SK-N-SH (cell line): ENCODE data around the gene SOWAHA. TPM values are rescaled to one million over a fixed set of nuclear protein-coding genes. Genes with fewer than 3 reads are reported as not detected.

Experiments
- CTCF ChIA-PET: fragments of 300-600, 350-600 bp; formaldehyde crosslinking; extraction: SDS; loops from one replicate; lab custom pipeline; 2021; lab: Yijun Ruan, JAX
- POLR2A ChIA-PET: fragments of 350-600 bp; sonication (Branson Sonifier 250); formaldehyde crosslinking; extraction: SDS; loops from one replicate; lab custom pipeline; 2020; ENCODE audit warnings: antibody characterized with exemption, inconsistent platforms; lab: Yijun Ruan, JAX
- DNase-seq: peaks from one replicate; pipeline ENCODE4 v3.0.0; 2012
- H2AFZ ChIP-seq: fragments of 200-600 bp; sonication (generic); 2 replicates; pipeline ENCODE4 v1.8.1; 2016; ENCODE audit warnings: antibody characterized with exemption, mild to moderate bottlenecking, low read depth
- H3F3A ChIP-seq: fragments of 200-600 bp; sonication (generic); replicated peaks from 2 replicates; pipeline ENCODE3; 2016; ENCODE audit warnings: antibody characterized with exemption, mild to moderate bottlenecking; ENCODE audit not compliant: insufficient read depth
- H3K27ac ChIP-seq, 2 experiments: fragments of 200-500 bp in 1 of 2; fragments of 200-600 bp in 1 of 2; sonication (Bioruptor generic) in 1 of 2; sonication (generic), shearing (Covaris generic) in 1 of 2; 2 replicates each; pipeline versions ENCODE4 v1.5.1 to v1.6.1; 2014 to 2016; ENCODE audit warnings: low read depth in 2 of 2, inconsistent platforms in 1 of 2, low read length in 1 of 2, mild to moderate bottlenecking in 1 of 2, mixed read lengths in 1 of 2
- H3K27me3 ChIP-seq: fragments of 200-600 bp; sonication (generic), shearing (Covaris generic); 2 replicates; pipeline ENCODE4 v1.6.1; 2016; ENCODE audit warnings: mixed run types; ENCODE audit not compliant: insufficient read depth
- H3K36me3 ChIP-seq, 2 experiments: fragments of 200-500 bp in 1 of 2; fragments of 200-600 bp in 1 of 2; sonication (Bioruptor generic) in 1 of 2; sonication (generic) in 1 of 2; replicated peaks in 1 of 2; 2 replicates each; pipeline versions ENCODE3 to v1.5.1; 2014 to 2016; ENCODE audit warnings: low read length in 1 of 2, mild to moderate bottlenecking in 1 of 2; ENCODE audit not compliant: insufficient read depth in 2 of 2, control insufficient read depth in 1 of 2
- H3K4me1 ChIP-seq, 2 experiments: fragments of 200-500 bp in 1 of 2; fragments of 200-600 bp in 1 of 2; sonication (Bioruptor generic) in 1 of 2; sonication (generic), shearing (Covaris generic) in 1 of 2; 2 replicates each; pipeline versions ENCODE4 v1.5.1 to v1.6.1; 2014 to 2016; ENCODE audit warnings: low read depth in 1 of 2, low read length in 1 of 2, mixed run types in 1 of 2; ENCODE audit not compliant: insufficient read depth in 2 of 2, control insufficient read depth in 1 of 2
- H3K4me2 ChIP-seq: fragments of 200-600 bp; sonication (generic), shearing (Covaris generic); 2 replicates; pipeline ENCODE4 v1.6.1; 2017; ENCODE audit warnings: mixed run types
- H3K4me3 ChIP-seq, 2 experiments: fragments of 200-500 bp in 1 of 2; fragments of 200-600 bp in 1 of 2; sonication (Bioruptor generic) in 1 of 2; sonication (generic), shearing (Covaris generic) in 1 of 2; 2 replicates each; pipeline versions ENCODE4 v1.5.1 to v1.8.1; 2014 to 2016; ENCODE audit warnings: low read depth in 2 of 2, inconsistent platforms in 1 of 2, low read length in 1 of 2, mild to moderate bottlenecking in 1 of 2, mixed read lengths in 1 of 2, moderate library complexity in 1 of 2
- H3K79me2 ChIP-seq: fragments of 200-600 bp; sonication (generic); 2 replicates; pipeline ENCODE4 v1.8.1; 2017; ENCODE audit warnings: mild to moderate bottlenecking; ENCODE audit not compliant: insufficient read depth
- H3K9ac ChIP-seq: fragments of 200-600 bp; sonication (generic); 2 replicates; pipeline ENCODE4 v1.6.1; 2017; ENCODE audit warnings: mixed run types
- H3K9me2 ChIP-seq: fragments of 200-600 bp; sonication (generic); 2 replicates; pipeline ENCODE4 v1.6.1; 2017; ENCODE audit warnings: mixed run types
- H3K9me3 ChIP-seq: fragments of 200-600 bp; sonication (generic); 2 replicates; pipeline ENCODE4 v1.6.1; 2017; ENCODE audit warnings: mixed run types, mild to moderate bottlenecking, moderate library complexity
- H4K20me1 ChIP-seq: fragments of 200-600 bp; sonication (generic); 2 replicates; pipeline ENCODE4 v1.6.1; 2017; ENCODE audit warnings: mild to moderate bottlenecking, mixed run types; ENCODE audit not compliant: insufficient read depth
- CHD2 ChIP-seq: fragments of 150-350 bp; IDR thresholded peaks from 2 replicates; pipeline ENCODE4 v1.6.1; 2018; ENCODE audit warnings: low read length; ENCODE audit not compliant: partially characterized antibody
- ELF1 ChIP-seq: IDR thresholded peaks from 2 replicates; pipeline ENCODE4 v1.4.0; 2012
- EP300 ChIP-seq, 2 experiments: IDR thresholded peaks; 2 replicates each; pipeline versions ENCODE4 v1.4.0 to v1.6.1; 2012; ENCODE audit warnings: borderline replicate concordance in 1 of 2, low read depth in 1 of 2, low read length in 1 of 2
- EZH2phosphoT487 ChIP-seq: fragments of 200-600 bp; sonication (generic); IDR thresholded peaks from 2 replicates; pipeline ENCODE4 v1.6.1; 2017; ENCODE audit warnings: low read depth, mixed run types, mild to moderate bottlenecking, antibody characterized with exemption, moderate library complexity, borderline replicate concordance
- FOSL2 ChIP-seq: IDR thresholded peaks from 2 replicates; pipeline ENCODE4 v1.4.0; 2012; ENCODE audit warnings: low read depth, mild to moderate bottlenecking, moderate library complexity, borderline replicate concordance
- FOXJ3 ChIP-seq: sonication (generic); formaldehyde crosslinking; IDR thresholded peaks from 2 replicates; pipeline ENCODE4 v1.5.1; 2020; ENCODE audit warnings: mild to moderate bottlenecking, missing genetic modification reagents
- GABPA ChIP-seq: IDR thresholded peaks from 2 replicates; pipeline ENCODE4 v1.4.0; 2012; ENCODE audit warnings: low read depth, mild to moderate bottlenecking
- GATA2 ChIP-seq: sonication (generic); formaldehyde crosslinking; IDR thresholded peaks from 2 replicates; pipeline ENCODE4 v1.5.0; 2020; ENCODE audit warnings: mild to moderate bottlenecking, missing genetic modification reagents
- NRF1 ChIP-seq: IDR thresholded peaks from 2 replicates; pipeline ENCODE4 v1.6.1; 2012; ENCODE audit warnings: low read depth, mild to moderate bottlenecking, low read length
- POLR2AphosphoS5 ChIP-seq: IDR thresholded peaks from 2 replicates; pipeline ENCODE4 v1.6.1; 2012; ENCODE audit warnings: low read depth, low read length
- RAD21 ChIP-seq: IDR thresholded peaks from 2 replicates; pipeline ENCODE4 v1.6.1; 2012; ENCODE audit warnings: mild to moderate bottlenecking, low read length
- RCOR1 ChIP-seq: fragments of 150-350 bp; IDR thresholded peaks from 2 replicates; pipeline ENCODE4 v1.6.1; 2017; ENCODE audit warnings: antibody characterized with exemption, low read length
- SIN3A ChIP-seq: IDR thresholded peaks from 2 replicates; pipeline ENCODE4 v1.6.1; 2012; ENCODE audit warnings: low read depth, mild to moderate bottlenecking, low read length, moderate library complexity, borderline replicate concordance
- SMC3 ChIP-seq: IDR thresholded peaks from 2 replicates; pipeline ENCODE4 v1.6.1; 2012; ENCODE audit warnings: low read depth, low read length, improper control_type of control experiment
- TAF1 ChIP-seq: IDR thresholded peaks from 2 replicates; pipeline ENCODE4 v1.6.1; 2012; ENCODE audit warnings: low read depth, mild to moderate bottlenecking, low read length, moderate library complexity, borderline replicate concordance
- TEAD4 ChIP-seq: IDR thresholded peaks from 2 replicates; pipeline ENCODE4 v1.4.0; 2012; ENCODE audit warnings: mild to moderate bottlenecking, borderline replicate concordance; ENCODE audit not compliant: insufficient read depth
- WGBS: methylation state at CpG from one replicate; pipeline ENCODE4 v1.1.6; 2017; ENCODE audit warnings: low lambda C conversion rate; 5-methylcytosine and 5-hydroxymethylcytosine counted together
- polyA plus RNA-seq, 3 experiments: library from polyadenylated mRNA; depleted of rRNA; stranded (reverse); fragments of >200 nt; gene quantifications; 2 replicates each; pipeline ENCODE4 v1.2.3, GENCODE V29; 2012
- TF ChIP-seq, protein P1 (sequence below): fragments of 150-350 bp; IDR thresholded peaks from 2 replicates; pipeline ENCODE4 v1.6.1; 2016; ENCODE audit warnings: mild to moderate bottlenecking, low read depth, low read length
- TF ChIP-seq, protein P2 (sequence below): IDR thresholded peaks from 2 replicates; pipeline ENCODE4 v1.4.0; 2012; ENCODE audit warnings: low read depth, borderline replicate concordance
- TF ChIP-seq, protein P3 (sequence below): fragments of 200-600 bp; sonication (generic); IDR thresholded peaks from 2 replicates; pipeline ENCODE4 v1.6.1; 2017; ENCODE audit warnings: antibody characterized with exemption, mild to moderate bottlenecking, moderate library complexity
- TF ChIP-seq, protein P4 (sequence below): IDR thresholded peaks from 2 replicates; pipeline ENCODE4; 2012

Gene SOWAHA
- polyA plus RNA-seq, 1 of the 3 experiments (the other 2 are of a cell fraction) = 0.30 TPM

DNA sequence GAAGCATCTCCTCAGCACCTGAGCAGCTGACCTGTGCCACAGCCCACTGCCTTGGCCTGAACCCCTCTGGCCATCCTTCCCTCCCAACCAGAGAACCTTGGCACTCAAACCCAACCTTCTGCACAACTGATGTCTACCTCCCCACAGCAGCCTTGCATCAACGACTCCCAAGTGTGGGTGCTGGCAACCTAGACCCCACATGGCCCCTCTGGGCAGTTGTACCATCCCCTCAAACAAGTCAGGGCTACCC lies 46.4 kb upstream of the SOWAHA start (continued):
- TF ChIP-seq CHD2 (no peak), RAD21 (no peak), SMC3 (no peak), EP300 (IDR thresholded peaks at IDR 0.05; ENCODE audit: borderline replicate concordance in 1 of 2, low read depth in 1 of 2, low read length in 1 of 2) (no peak), EZH2phosphoT487 (no peak), SIN3A (no peak), FOXJ3 (CRISPR knock-in tag) (no peak)
- TF ChIP-seq, protein P1, sequence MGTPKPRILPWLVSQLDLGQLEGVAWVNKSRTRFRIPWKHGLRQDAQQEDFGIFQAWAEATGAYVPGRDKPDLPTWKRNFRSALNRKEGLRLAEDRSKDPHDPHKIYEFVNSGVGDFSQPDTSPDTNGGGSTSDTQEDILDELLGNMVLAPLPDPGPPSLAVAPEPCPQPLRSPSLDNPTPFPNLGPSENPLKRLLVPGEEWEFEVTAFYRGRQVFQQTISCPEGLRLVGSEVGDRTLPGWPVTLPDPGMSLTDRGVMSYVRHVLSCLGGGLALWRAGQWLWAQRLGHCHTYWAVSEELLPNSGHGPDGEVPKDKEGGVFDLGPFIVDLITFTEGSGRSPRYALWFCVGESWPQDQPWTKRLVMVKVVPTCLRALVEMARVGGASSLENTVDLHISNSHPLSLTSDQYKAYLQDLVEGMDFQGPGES = no peak

DNA sequence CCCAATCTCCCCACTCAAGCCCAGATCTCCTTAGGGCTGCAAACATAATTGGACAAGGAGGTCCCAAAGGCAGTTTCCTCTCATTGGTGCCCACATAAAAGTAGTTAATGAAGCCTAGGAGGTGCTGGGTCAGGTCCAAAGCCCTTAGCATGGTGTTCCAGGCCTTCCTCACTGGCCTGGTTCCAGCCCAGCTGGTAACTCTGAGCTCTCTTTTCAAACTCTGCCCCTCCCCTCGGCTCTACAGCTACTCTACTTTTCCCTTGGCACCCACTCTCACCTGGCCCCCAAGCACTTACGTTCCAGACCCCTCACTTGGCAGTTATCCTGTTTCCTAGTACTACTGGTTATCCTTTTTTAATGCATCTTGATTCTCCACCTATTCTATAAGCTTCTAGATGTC lies 46.0 kb upstream of the SOWAHA start:
- ChIA-PET CTCF (interaction anchor here (1.6 to 4.6 kb wide), 3 partner anchors 10 to 53 kb away, joined by 5 to 34 read pairs (median 16); partner anchors contain the start of gene SEPTIN8), POLR2A (no interaction called here)
- Histone ChIP-seq H3F3A (no peaks in the 10 kb centered on the region), H3K79me2 (peaks cover 54% of the 10 kb centered on the region), H3K27ac (no peak overlapping the region), H3K4me2 (no peak overlapping the region), H3K9me2 (no peaks in the 10 kb centered on the region), H3K27me3 (no peaks in the 10 kb centered on the region), H2AFZ (no peak overlapping the region), H3K9me3 (no peaks in the 10 kb centered on the region), H3K4me3 (no peak overlapping the region), H3K36me3 (peaks cover 5 to 30% of the 10 kb centered on the region in 2 experiments), H3K9ac (no peak overlapping the region), H4K20me1 (peaks cover 20% of the 10 kb centered on the region; the same call in 1 of the 2 replicates)
- DNase-seq = no peak
- 91% methylated on average over 2 of the region's 2 CpGs for WGBS
- TF ChIP-seq, protein P2, sequence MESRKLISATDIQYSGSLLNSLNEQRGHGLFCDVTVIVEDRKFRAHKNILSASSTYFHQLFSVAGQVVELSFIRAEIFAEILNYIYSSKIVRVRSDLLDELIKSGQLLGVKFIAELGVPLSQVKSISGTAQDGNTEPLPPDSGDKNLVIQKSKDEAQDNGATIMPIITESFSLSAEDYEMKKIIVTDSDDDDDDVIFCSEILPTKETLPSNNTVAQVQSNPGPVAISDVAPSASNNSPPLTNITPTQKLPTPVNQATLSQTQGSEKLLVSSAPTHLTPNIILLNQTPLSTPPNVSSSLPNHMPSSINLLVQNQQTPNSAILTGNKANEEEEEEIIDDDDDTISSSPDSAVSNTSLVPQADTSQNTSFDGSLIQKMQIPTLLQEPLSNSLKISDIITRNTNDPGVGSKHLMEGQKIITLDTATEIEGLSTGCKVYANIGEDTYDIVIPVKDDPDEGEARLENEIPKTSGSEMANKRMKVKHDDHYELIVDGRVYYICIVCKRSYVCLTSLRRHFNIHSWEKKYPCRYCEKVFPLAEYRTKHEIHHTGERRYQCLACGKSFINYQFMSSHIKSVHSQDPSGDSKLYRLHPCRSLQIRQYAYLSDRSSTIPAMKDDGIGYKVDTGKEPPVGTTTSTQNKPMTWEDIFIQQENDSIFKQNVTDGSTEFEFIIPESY = no peak
- TF ChIP-seq FOSL2 = no peak
- TF ChIP-seq, protein P1 = no peak
- TF ChIP-seq SIN3A = no peak
- TF ChIP-seq RAD21 = no peak
- TF ChIP-seq RCOR1 = no peak
- TF ChIP-seq TEAD4 = no peak
- no peak for TF ChIP-seq ELF1
- no peak for TF ChIP-seq FOXJ3 (CRISPR knock-in tag)
- TF ChIP-seq GATA2 (CRISPR knock-in tag) = no peak
- no peak for TF ChIP-seq EP300 (IDR thresholded peaks at IDR 0.05; ENCODE audit: borderline replicate concordance in 1 of 2, low read depth in 1 of 2, low read length in 1 of 2)
- no peak for TF ChIP-seq SMC3
- no peak for TF ChIP-seq TAF1
- TF ChIP-seq, protein P3, sequence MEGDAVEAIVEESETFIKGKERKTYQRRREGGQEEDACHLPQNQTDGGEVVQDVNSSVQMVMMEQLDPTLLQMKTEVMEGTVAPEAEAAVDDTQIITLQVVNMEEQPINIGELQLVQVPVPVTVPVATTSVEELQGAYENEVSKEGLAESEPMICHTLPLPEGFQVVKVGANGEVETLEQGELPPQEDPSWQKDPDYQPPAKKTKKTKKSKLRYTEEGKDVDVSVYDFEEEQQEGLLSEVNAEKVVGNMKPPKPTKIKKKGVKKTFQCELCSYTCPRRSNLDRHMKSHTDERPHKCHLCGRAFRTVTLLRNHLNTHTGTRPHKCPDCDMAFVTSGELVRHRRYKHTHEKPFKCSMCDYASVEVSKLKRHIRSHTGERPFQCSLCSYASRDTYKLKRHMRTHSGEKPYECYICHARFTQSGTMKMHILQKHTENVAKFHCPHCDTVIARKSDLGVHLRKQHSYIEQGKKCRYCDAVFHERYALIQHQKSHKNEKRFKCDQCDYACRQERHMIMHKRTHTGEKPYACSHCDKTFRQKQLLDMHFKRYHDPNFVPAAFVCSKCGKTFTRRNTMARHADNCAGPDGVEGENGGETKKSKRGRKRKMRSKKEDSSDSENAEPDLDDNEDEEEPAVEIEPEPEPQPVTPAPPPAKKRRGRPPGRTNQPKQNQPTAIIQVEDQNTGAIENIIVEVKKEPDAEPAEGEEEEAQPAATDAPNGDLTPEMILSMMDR = no peak
- no peak for TF ChIP-seq NRF1
- no peak for TF ChIP-seq POLR2AphosphoS5
- TF ChIP-seq, protein P4, sequence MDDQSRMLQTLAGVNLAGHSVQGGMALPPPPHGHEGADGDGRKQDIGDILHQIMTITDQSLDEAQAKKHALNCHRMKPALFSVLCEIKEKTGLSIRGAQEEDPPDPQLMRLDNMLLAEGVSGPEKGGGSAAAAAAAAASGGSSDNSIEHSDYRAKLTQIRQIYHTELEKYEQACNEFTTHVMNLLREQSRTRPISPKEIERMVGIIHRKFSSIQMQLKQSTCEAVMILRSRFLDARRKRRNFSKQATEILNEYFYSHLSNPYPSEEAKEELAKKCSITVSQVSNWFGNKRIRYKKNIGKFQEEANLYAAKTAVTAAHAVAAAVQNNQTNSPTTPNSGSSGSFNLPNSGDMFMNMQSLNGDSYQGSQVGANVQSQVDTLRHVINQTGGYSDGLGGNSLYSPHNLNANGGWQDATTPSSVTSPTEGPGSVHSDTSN = no peak
- TF ChIP-seq CHD2 = no peak
- TF ChIP-seq EZH2phosphoT487 = no peak
- no peak for TF ChIP-seq GABPA
- TF ChIP-seq, all 33 proteins: peak for 0
- H3K4me1 ChIP-seq = peaks cover 8 to 11% of the 10 kb centered on the region in 2 experiments; a peak in 2 of 4 replicates
